Osteocyte (in vitro differentiated cells): ENCODE results near the gene HPSE. TPM values are rescaled to one million over a fixed set of nuclear protein-coding genes. Genes with fewer than 3 reads are reported as not detected.

Experiments
- DNase-seq: peaks from one replicate; pipeline ENCODE4 v3.0.0; 2021; ENCODE audit warnings: mixed read lengths; ENCODE audit not compliant: unreplicated experiment; ENCODE audit errors: extremely low spot score
- H3K27ac Mint-ChIP-seq: one replicate; pipeline ENCODE4 v1.8.0; 2021; ENCODE audit warnings: mild to moderate bottlenecking, mixed read lengths; ENCODE audit not compliant: unreplicated experiment
- H3K27me3 Mint-ChIP-seq: one replicate; pipeline ENCODE4 v1.8.0; 2021; ENCODE audit warnings: mixed read lengths; ENCODE audit not compliant: unreplicated experiment
- H3K36me3 Mint-ChIP-seq: one replicate; pipeline ENCODE4 v1.8.0; 2021; ENCODE audit warnings: mixed read lengths; ENCODE audit not compliant: unreplicated experiment
- H3K4me1 Mint-ChIP-seq: one replicate; pipeline ENCODE4 v1.8.0; 2021; ENCODE audit warnings: mixed read lengths; ENCODE audit not compliant: unreplicated experiment
- H3K4me3 Mint-ChIP-seq: one replicate; pipeline ENCODE4 v1.8.0; 2021; ENCODE audit warnings: mild to moderate bottlenecking, moderate library complexity, mixed read lengths; ENCODE audit not compliant: unreplicated experiment
- H3K9me3 Mint-ChIP-seq: one replicate; pipeline ENCODE4 v1.8.0; 2021; ENCODE audit warnings: mixed read lengths; ENCODE audit not compliant: unreplicated experiment
- total RNA-seq: library from RNA; stranded (reverse); gene quantifications from 2 replicates; pipeline ENCODE4 v1.2.1, GENCODE V29; 2021
- TF ChIP-seq, protein P1 (sequence below): fragments of 200-600 bp; sonication (generic); IDR thresholded peaks from 2 replicates; pipeline ENCODE4 v1.5.0; 2021; ENCODE audit warnings: antibody characterized with exemption, mild to moderate bottlenecking, moderate library complexity

Gene HPSE
- total RNA-seq, 1 donor from 2014 or later = 4.9 TPM

DNA sequence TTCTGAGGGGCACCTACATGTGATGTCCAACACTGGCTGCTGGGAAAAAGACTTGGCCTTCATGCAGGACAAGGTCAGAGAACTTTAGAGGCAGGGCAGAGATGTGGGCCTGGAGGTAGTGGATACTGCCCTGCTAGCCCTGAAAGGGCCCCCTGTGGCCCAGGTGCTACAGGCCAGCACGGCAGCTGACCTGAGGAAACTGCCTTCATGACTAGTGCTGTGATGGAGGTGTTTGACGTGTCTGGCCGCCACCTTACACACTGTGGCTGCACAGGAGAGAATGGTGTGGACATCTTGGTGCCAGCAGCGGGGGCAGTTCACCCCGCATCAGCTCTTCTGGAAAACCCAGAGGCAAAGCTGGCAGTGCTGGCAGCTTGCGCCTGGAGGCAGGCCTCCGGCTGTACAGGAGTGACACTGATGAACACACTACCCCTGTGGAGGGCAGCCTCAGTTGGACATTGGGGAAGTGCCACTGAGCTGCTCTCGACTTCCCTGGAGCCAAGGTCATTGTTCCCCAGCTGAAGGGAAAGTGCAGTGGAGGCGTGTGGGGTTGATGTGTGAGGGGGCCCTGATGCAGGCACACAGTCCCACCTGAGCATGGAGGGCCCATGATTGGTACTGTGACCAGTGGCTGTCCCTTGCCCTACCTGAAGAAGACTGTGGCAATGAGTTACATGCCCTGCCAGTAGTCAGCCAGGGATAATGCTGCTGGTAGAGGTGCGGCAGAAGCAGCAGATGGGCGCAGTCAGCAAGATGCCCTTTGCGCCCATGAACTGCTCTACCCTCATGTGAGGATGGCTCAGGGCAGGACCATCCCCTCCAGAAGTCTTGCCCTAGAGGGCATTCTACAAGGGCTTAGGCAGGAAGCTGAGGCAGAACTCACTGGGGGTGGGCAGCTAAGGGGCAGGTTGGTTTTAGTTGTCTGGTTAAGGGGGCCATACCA lies 87.0 kb downstream of the HPSE start:
- H3K36me3 Mint-ChIP-seq = no peaks in the 10 kb centered on the region
- H3K9me3 Mint-ChIP-seq = peaks cover 7% of the 10 kb centered on the region
- no peak for DNase-seq
- H3K4me1 Mint-ChIP-seq = peaks cover 2% of the 10 kb centered on the region
- H3K27ac Mint-ChIP-seq = no peak overlapping the region
- no peaks in the 10 kb centered on the region for H3K27me3 Mint-ChIP-seq
- TF ChIP-seq, protein P1, sequence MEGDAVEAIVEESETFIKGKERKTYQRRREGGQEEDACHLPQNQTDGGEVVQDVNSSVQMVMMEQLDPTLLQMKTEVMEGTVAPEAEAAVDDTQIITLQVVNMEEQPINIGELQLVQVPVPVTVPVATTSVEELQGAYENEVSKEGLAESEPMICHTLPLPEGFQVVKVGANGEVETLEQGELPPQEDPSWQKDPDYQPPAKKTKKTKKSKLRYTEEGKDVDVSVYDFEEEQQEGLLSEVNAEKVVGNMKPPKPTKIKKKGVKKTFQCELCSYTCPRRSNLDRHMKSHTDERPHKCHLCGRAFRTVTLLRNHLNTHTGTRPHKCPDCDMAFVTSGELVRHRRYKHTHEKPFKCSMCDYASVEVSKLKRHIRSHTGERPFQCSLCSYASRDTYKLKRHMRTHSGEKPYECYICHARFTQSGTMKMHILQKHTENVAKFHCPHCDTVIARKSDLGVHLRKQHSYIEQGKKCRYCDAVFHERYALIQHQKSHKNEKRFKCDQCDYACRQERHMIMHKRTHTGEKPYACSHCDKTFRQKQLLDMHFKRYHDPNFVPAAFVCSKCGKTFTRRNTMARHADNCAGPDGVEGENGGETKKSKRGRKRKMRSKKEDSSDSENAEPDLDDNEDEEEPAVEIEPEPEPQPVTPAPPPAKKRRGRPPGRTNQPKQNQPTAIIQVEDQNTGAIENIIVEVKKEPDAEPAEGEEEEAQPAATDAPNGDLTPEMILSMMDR = no peak
- H3K4me3 Mint-ChIP-seq = no peak overlapping the region

Other genes starting within 250 kb of the HPSE start
- not detected in 2 replicates for gene PLAC8, start 220.1 kb downstream of the HPSE start, total RNA-seq
- gene COQ2, start 50.0 kb downstream of the HPSE start, total RNA-seq = 13.1 and 13.5 TPM in 2 replicates
- 18.4 and 19.9 TPM in 2 replicates for gene HELQ, start 121.0 kb upstream of the HPSE start, total RNA-seq
- gene MRPS18C, start 121.2 kb upstream of the HPSE start, total RNA-seq = 38.9 and 39.1 TPM in 2 replicates
- 18.4 and 19.7 TPM in 2 replicates for gene ABRAXAS1, start 150.3 kb upstream of the HPSE start, total RNA-seq
- gene GPAT3, start 201.3 kb upstream of the HPSE start, total RNA-seq = not detected in 2 replicates